Prostate gland (tissue), 2 donors: ENCODE results near the gene JADE2.
A peak's percentile ranks its signal among the peaks of the same experiment; 100 is the strongest.

Experiments
- POLR2A ChIP-seq: fragments of 450-650 bp; IDR thresholded peaks from one replicate; pipeline ENCODE4 v1.6.1; 2016; ENCODE audit warnings: antibody characterized with exemption, mild to moderate bottlenecking
- POLR2AphosphoS5 ChIP-seq: sonication (generic); formaldehyde crosslinking; IDR thresholded peaks from one replicate; pipeline ENCODE4 v1.6.1; 2017; ENCODE audit warnings: antibody characterized with exemption
- TF ChIP-seq, protein P1 (sequence below), 4 experiments: fragments of 200-600 bp in 2 of 4; fragments of 450-650 bp in 2 of 4; sonication (generic) in 2 of 4; IDR thresholded peaks; 1 replicate in 3 of 4; 2 replicates in 1 of 4; pipeline ENCODE4 v1.5.1; 2016 to 2019; ENCODE audit warnings: antibody characterized with exemption in 4 of 4, mild to moderate bottlenecking in 2 of 4, moderate library complexity in 2 of 4

DNA sequence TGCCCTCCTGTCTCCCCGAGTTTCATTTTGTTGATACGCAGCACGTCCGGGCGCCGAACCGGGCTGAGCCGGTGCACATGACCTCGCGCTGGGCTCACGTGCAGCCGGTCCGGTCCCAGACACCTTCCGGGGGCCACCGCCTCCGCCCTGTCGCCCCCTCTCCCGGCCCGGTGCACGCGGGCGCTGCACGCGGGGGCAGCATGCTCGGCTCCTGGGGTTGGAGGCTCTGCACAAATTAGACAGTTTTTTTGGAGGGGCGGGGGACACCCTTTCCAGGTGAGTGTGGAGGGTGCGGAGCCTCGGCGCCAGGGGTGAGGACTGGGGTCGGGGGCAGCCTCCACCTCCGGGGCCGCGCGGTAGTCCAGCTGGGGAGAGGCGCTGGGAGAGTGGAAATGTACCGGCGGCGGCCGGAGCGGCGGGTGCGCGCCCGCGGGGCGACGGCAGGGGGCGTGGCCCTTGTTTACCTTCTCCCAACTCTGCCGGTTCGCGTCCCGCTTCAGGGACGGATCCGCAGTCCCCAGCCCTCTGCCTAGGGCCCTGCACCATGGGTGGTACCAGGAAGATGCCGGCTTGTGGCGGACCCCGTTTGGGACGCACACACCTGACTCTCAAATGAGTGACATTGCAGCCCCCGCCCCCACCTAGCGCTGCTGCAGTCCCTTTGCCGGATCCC is 1.1 kb downstream of the JADE2 start:
- TF ChIP-seq POLR2A = peak; percentile 58
- TF ChIP-seq, protein P1, sequence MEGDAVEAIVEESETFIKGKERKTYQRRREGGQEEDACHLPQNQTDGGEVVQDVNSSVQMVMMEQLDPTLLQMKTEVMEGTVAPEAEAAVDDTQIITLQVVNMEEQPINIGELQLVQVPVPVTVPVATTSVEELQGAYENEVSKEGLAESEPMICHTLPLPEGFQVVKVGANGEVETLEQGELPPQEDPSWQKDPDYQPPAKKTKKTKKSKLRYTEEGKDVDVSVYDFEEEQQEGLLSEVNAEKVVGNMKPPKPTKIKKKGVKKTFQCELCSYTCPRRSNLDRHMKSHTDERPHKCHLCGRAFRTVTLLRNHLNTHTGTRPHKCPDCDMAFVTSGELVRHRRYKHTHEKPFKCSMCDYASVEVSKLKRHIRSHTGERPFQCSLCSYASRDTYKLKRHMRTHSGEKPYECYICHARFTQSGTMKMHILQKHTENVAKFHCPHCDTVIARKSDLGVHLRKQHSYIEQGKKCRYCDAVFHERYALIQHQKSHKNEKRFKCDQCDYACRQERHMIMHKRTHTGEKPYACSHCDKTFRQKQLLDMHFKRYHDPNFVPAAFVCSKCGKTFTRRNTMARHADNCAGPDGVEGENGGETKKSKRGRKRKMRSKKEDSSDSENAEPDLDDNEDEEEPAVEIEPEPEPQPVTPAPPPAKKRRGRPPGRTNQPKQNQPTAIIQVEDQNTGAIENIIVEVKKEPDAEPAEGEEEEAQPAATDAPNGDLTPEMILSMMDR (IDR thresholded peaks at IDR 0.05) = peak; percentile 54 to 81 (median 63)
- TF ChIP-seq POLR2AphosphoS5 = peak; percentile 5
